GM18517 (cell line): Measurements from ENCODE around the gene MPPED1.

Experiments used
- ATAC-seq: cut with Tn5 transposase; IDR thresholded peaks from one replicate; pipeline ENCODE4 v1.9.1; 2021; ENCODE audit warnings: mild to moderate bottlenecking, moderate library complexity; ENCODE audit not compliant: unreplicated experiment

The MPPED1 gene

DNA sequence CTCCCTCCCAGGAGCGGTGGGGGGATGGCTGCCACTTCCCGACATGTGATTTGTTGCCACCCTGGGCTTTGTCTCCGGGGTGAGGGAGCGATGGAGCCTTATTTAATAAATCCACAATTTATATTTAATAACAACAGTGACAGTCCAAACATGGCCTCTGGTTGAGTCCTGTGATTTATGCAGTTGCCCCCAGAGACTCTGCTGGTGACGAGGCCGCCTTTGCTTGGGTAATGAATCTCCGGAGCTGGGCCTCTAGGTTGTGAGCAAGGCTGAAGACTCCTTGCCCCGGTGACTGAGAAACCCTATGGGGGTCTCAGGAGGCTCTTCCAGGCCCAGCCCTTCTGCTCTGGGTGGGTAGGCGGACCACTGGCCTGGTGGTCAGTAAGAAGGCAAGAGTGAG is 16.7 kb downstream of the MPPED1 start:
- ATAC-seq = no peak

DNA sequence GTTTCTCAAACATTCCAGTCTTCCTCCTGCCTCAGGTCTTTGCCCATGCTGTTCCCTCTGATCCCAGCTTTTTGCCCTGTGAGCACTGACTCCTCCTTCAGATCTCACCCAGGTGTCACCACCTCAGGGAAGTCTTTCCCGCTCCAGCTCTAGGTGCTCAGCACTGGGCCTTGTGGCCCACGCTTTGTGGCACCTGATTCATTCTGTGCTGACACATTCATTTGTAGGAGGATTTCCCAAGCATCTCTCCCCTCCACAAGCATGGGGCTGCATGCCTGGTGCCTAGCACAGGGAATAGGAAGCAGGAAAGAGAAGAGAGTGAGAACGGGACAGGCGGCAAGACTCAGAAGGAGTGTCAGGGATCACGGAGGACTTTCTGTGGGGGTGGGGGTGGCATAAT is 17.6 kb downstream of the MPPED1 start:
- no peak for ATAC-seq

DNA sequence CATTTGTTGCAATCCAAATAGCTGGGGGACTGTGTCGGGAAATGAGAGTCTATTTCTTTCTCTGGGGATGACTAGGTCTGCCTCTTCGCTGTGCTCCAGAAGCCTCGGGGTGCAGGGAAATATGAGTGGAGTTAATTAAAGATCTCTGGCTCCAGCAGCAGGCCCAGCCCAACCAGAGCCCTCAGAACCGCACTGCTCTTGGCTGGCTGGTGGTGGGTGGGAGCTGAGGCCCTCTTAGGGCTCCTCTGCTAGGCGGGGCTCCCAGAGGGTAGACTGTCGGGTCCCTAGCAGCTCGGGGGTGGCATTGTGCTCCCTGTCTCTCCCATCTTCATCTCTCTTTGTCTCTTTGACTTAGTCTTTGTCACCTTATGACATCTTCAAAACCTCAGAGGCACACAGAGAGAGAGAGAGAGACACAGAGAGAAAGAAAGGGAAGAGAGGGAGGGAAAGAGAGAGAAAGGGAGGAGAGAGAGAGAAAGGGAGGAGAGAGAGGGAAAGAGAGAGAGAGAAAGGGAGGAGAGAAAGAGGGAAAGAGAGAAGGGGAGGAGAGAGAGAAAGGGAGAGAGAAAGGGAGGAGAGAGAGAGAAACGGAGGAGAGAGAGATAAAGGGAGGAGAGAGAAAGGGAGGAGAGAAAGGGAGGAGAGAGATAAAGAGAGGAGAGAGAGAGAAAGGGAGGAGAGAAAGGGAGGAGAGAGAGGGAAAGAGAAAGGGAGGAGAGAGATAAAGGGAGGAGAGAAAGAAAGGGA is 20.2 kb downstream of the MPPED1 start:
- no peak for ATAC-seq

DNA sequence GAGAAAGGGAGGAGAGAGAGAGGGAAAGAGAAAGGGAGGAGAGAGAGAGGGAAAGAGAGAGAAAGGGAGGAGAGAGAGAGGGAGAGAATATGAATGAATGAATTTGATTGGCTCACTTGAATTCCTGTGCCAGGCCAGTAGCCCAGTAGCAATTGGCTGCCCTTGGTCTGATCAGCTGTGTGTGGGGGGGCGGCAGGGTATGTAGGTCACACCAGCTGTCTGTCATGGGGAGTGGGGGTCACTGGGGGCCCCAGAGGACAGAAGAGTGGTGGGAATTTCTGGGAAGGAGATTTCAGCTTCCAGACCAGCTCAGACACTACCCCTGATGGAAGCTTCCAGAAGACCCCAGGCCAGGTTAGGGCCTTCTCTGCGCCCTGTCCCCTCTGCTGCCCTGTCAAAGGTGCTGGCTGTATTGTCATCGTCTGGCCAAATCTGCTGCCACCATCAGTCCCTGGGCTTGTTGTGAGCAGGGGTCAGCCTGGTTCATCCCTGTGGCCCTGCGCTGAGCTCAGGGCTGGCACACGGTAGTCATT is 21.1 kb downstream of the MPPED1 start:
- no peak for ATAC-seq

DNA sequence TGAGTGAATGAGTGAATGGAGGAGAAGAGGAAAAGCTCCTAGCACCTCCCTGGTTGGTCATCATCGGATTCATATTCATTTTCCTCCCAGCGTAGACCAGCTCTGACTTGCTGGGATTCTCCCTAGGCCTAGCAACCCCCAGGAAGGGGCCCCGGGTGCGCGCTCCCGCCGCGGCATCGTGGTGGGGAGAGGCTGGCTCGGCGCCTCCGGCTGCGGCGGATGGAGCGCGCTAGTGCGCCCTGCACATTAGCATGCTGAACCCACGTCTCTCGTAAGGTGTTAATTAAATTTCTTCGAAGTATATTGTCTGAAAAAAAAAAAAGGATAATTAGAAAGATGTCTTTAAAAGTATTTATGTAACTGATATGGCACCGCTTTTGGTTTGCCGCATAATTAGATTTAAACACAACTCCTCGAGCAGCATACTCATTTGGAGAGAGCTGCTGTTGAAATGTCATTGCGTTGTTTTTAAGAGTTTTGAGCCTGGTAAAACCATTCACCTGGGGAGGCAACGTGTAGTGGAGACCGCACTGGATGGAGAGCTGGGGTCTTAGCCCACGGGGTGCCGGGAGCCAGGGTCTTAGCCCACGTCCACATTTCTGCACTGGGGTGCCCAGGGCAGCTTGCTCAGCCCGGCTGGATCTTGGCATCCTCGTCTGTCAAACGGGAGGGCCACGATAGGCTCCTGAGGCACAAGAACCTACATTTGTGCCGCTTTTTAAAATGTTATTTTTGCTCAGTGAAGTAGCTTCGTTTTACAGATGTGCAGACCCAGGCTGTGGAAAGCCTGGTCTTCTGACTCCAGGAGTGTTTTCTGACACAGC is 21.8 kb downstream of the MPPED1 start:
- no peak for ATAC-seq

DNA sequence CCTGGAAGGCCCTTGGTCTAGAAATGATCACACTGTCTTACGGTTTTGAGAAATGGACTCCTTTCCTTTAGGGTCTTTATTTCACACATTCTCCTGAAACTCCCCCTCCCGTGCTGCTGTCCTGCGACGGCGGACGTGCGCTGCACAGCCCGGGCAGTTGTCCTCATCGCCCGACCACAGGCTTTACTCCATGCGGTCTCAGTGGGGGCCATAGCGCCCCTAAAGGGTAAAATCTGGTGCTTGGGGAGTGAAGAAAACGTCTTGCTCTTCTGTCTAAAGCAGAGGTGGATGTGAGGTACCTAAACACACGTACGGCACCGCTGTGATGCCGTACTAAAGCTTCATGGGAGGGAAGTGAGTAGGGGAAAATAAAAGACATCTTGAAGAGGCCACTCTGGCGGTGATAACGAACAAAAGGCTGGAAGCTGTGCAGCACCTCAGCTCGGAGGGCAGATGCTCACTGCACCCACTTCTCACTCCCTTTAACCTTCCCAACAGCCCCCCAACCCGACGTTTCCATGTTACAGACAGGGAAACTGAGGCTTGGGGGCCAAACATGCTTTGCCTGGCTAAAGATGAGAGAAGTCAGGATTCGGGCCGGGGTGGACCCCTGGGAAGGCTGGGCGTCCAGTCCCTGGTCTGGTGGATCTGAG is 22.6 kb downstream of the MPPED1 start:
- ATAC-seq = no peak

DNA sequence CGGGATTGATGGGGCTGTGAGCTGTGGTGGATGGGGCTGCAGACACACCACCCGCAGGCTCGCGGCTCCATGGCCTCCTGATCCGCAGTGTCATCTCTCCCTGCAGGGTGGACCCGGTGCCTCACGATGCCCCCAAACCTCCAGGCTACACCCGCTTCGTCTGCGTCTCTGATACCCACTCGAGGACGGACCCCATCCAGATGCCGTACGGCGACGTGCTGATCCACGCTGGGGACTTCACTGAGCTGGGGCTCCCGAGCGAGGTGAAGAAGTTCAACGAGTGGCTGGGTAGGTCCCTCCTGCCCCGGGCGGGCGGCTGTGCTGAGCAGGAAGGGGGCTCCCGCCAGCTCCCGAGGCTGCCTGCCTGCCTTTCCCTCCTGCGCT is 23.1 kb downstream of the MPPED1 start:
- ATAC-seq = no peak

DNA sequence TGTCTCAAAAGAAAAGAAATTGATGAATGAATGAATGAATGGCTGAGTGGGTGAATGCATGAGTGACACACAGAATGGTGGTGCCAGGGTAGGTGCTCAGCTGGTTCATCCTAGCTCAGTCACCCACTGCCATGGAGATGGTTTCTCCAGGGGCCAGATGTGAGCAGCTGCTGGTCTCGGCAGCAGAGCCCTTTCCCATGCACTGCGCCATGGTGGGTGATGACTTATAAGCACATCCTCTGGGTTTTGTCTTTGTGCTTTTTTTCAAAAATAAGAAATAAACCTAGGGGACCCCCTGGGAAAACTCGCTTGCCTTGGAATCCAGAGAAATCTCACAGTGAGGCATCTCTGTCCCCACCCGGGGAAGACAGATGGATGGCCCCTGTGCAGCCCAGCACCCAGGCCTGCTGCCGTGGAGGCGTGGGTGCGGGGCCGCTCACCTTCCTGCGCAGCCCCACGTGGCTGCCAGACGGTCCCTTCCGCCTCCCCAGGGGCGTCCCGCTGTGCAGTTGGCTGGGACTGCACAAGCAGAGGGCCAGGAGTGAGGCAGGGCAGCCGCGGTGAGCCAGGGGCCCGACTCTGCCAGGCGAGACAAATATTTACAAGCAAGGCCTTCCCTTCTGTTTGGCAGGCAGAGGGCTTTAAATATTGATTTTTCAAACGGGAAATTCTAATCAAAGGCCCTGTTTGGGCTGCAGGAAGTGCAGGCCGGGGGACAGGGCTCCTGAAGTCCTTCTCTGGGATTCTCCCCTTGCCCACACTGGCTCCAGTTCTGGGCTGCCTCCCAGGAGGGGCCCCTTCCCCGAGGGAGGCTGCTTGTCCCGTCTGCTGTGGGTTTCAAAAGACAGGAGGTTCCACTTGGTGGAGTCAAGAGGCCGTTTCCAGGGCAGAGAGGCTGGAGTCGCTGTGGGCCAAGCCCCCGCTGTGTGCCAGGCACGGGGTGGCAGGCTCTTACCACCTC is 24.3 kb downstream of the MPPED1 start:
- no peak for ATAC-seq

DNA sequence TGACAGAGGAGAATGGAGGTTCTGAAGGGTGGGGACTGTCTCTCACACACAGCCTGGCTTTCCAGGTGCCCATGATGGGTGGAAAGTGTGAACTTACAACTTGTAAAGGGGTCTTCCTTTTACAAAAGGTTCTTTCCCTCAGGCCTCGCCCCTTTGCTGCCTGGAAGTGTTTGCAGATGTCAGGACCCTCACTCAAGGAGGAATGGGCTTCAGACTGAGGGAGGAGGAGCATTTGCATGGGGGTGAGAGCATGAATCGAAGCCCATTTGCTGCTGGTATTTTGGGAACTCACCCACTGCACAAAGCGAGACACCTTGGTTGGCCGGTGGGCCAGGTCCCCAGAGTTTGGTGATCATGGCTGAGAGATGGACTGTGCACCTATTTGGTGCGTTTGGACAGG is 25.1 kb downstream of the MPPED1 start:
- no peak for ATAC-seq

DNA sequence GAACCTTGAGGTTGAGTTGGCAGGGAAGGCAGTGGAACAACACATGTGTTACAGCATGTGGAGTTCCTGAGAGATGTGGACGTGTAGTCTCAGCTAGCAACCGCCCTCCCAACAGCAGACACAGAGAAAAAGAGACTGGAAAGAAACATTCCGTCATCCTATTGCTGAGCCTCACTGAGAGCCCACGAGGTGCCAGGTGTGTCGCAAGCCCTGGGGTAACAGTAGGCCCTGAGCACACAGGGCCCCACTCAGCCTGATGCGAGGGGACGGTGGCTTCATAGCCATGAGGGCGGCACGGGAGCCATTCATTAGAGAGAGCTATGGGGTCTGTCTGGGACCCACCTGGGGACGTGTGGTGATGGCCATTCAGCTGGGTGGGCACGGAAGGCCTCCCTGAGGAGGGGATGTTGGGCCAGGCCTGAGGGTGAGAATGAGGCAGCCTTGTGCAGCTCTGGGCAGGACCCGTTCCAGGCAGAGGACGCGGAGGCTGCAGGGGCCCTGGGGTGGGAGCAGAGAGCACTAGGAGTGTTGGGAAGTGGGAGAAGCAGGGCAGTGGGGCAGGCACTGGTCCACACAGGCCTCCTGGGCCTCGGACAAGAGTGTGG is 26.2 kb downstream of the MPPED1 start:
- no peak for ATAC-seq

DNA sequence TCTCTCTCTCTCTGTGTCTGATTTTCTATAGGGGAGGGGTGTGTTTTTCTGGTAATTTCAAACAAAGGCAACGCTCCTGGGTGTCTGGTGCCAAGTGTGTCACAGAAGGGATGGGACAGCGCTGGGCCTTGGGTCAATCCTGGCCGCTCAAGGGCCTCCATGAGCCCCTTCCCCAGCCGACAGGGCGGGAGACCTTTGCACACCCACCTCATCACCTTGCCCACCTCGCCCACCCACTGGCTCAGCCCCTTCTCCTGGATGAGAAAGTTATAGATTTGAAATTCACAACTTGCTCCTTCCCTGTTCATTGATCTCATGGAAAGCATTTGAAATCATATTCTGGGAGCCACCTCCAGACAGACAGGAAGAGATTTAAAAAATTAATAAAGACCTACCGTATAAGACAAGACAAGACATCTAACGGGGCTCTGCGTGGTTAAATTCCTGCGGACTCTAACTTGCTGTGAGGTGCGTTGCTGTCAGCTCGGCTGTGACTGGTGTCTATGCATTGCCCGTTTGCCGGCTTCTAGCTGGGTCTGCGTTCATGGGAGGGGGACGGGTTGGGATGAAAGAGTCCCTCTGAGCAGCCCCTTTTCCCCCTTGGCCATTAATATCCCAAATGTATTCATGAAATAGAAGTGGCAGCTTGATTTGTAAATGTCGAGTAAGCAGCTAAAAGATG is 27.0 kb downstream of the MPPED1 start:
- no peak for ATAC-seq

DNA sequence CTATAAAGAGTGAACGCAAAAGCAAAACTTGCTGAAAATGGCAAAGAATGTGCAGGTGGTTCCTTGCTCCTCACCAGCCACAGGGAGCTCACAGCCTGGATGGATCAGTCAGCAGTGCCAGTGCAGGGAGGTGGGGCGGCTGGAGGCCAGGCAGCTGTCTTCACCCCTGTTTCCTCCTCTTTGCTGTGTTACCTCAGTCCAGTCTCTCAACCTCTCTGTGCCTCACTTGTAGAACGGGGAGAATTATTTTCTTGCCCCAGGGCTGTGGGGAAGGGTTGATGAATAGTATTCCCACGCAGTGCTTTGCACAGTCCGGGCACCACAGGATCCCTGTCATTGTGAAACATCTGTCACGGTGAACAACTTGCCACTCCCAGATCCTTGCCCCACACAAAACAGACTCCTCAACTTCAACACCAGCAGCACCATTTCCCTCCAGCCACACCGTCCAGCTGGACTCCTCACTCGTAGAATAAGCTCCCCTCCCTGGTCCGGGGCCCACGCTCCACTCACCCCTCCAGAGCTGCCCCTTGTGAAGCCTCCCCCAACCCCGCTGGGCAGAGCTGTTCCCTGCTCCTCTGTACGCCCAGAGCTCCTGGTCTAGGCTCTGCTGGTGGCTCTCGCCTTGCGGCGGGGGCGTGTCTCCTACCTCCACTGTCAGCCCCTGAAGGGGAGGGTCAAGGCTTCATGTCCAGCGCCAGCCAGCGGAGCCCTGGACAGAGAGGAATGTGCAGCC is 27.7 kb downstream of the MPPED1 start:
- ATAC-seq = no peak

DNA sequence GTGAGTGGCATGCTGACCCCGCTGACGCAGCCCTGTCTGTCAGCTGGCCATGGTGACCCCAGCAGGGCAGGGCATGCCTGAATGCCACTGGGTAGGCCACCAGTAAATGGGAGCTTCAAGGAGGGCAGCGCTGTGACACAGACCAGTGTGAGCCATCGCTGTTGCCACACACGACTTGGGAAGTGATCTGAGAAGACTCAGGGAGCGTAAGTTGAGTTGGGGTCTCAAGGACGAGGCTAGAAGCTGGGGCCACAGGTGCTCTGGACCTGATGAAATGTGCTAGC is 28.2 kb downstream of the MPPED1 start:
- no peak for ATAC-seq

DNA sequence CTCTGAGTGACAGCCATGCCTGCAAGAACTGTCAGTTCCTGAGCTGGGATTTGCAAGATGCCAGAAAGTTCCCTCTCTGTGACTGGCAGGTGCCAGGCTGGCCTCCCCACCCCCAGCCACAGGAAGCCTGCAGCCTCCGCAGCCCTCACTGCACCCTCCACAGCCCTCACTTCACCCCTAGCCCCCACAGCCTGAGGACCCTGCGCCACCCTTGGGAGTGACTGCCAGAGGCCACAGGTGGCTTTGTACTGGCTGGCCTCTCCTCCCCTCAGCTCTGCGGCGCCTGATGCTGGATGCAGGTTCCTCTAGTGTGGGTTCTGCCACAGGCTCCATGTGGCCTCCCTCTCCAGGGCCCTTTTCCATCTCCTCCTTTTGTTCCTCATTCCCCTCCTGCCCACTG is 28.7 kb downstream of the MPPED1 start:
- ATAC-seq = no peak

DNA sequence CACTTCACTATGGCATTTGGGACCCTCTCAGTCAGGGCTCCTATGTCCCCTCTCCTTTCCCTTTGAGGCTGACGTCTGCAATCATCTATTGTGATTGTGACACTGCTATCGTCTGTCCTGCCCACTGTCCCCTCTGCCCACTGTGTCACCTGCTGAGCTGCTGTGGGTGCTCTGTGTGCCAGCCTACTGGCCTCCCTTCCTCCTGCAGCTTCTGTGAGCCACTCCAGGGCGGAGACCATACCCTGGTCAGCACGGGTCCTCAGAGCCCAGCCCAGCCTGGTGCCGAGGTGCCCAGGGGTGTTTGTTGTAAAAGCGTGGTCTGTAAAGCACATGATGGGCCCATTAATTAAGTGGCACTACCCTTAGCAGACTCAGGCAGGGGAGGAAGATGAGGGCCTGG is 29.4 kb downstream of the MPPED1 start:
- ATAC-seq = no peak

DNA sequence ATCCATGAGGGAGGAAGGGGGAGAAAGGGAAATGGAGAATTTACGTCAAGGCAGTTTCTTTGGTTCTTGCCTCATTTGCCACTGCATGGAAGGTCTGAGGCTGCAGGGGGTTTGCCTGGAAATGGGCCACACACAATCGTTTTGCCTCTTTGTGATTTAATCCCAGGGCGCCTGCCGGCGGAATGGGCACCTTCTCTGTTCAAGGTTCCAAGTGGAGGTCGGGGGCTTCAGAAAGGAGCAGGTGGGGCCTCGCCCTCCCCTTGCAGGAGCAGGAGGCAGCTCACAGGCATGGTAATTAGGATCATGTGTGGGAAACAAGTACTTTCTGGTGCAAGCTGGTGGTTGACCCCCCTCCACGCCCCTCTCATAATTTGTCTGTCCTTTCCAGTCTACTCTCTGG is 29.9 kb downstream of the MPPED1 start:
- no peak for ATAC-seq

DNA sequence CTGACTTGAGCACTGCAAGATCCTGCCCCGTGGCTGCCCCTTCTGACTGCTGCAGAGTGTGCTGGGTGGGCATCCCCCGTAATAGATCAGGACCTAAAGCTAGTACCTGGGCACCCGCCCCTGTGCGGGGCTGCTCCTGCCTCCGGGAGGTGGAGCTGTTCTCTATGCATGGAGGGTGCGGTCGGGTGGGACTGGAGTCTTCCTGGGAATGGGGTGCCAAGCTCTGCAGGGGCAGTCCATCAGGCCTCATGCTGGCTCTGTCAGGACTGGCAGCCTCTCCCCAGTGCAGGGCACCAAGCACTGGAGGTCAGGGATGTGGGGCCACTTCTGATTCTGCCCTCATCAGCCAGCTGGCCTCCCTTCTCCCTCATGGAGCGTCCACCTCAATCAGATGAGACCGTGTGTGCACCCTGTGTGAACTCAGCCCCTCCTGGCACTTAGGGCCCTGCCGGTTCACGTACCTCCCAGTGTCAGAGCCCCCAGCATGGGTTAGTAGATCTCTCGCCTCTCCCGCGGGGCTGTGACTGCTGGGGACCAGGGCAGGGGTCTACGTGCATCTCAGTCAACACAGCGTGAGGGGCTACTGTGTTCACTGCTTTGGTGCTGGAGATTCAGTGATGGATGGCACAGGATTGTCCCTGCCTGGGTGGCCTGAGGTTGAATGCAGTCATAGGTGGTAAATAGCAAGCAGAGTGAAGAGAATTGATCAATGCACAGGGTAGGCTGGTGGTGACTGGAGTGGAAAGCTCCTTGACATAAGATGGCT is 30.8 kb downstream of the MPPED1 start:
- ATAC-seq = no peak

DNA sequence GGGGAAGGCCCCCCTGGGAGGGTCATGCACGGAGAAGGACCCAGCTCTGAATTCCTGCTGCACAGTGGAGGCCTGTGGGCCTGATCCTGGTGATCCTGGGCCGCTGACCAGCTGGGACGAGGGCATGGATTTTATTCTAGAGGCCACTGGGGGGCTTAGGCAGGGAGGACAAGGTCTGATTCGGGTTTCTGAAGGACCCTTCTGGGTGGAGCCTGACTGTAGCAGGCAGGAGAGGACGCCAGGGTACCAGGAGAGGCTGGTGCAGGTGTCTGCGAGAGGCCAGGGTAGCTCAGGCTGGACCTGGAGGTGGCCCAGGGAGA is 31.3 kb downstream of the MPPED1 start:
- no peak for ATAC-seq
